Panc1 (cell line): ENCODE data around the gene FAM149A. TPM values are rescaled to one million over a fixed set of nuclear protein-coding genes. Genes with fewer than 3 reads are reported as not detected.

Experiments
- ATAC-seq: fragments of 200-7000 bp; cut with Tn5 transposase; 2 replicates; pipeline ENCODE4 v1.9.1; 2020; ENCODE audit warnings: mild to moderate bottlenecking, moderate library complexity
- BruUV-seq: library from RNA; stranded (reverse); fragments of 400-500 nt; replicated peaks from 2 replicates; lab custom pipeline; 2021; lab: Mats Ljungman, UMichigan
- CTCF ChIA-PET: fragments of 300-600 bp; sonication (Branson Sonifier 250); formaldehyde crosslinking; loops from one replicate; lab custom pipeline; 2022; ENCODE audit warnings: antibody characterized with exemption; lab: Charles Lee
- POLR2A ChIA-PET: fragments of 300-600 bp; sonication (Branson Sonifier 250); formaldehyde crosslinking; loops from one replicate; lab custom pipeline; 2022; ENCODE audit warnings: antibody characterized with exemption; lab: Charles Lee
- DNase-seq: peaks from one replicate; pipeline ENCODE4 v3.0.0-alpha.2; 2010; ENCODE audit warnings: low read depth, low spot score
- H3K27ac ChIP-seq: 2 replicates; pipeline ENCODE4 v1.5.1; 2011; ENCODE audit warnings: mild to moderate bottlenecking, low read length, inconsistent platforms
- H3K27me3 ChIP-seq: fragments of 200-500 bp; sonication (Bioruptor generic); 2 replicates; pipeline ENCODE4 v1.6.0; 2014; ENCODE audit warnings: low read length, inconsistent platforms; ENCODE audit not compliant: control insufficient read depth, insufficient read depth
- H3K36me3 ChIP-seq: fragments of 200-500 bp; sonication (Bioruptor generic); 2 replicates; pipeline ENCODE4 v1.5.1; 2014; ENCODE audit warnings: inconsistent platforms, mild to moderate bottlenecking, low read length, moderate library complexity; ENCODE audit not compliant: control insufficient read depth, insufficient read depth
- H3K4me1 ChIP-seq: 2 replicates; pipeline ENCODE4 v1.5.1; 2011; ENCODE audit warnings: inconsistent platforms, mild to moderate bottlenecking, low read length, moderate library complexity; ENCODE audit not compliant: control insufficient read depth, insufficient read depth
- H3K4me3 ChIP-seq, 2 experiments: 2 replicates each; pipeline ENCODE4 v1.5.1; 2011 to 2012; ENCODE audit warnings: low read depth in 2 of 2, low read length in 2 of 2, mild to moderate bottlenecking in 2 of 2, inconsistent platforms in 1 of 2, moderate library complexity in 1 of 2
- H3K9me3 ChIP-seq: fragments of 200-500 bp; sonication (Bioruptor generic); 2 replicates; pipeline ENCODE4 v1.5.1; 2014; ENCODE audit warnings: low read depth, mild to moderate bottlenecking, inconsistent platforms, low read length, moderate library complexity; ENCODE audit not compliant: control insufficient read depth, insufficient read depth
- POLR2AphosphoS5 ChIP-seq: IDR thresholded peaks from 2 replicates; pipeline ENCODE4 v1.6.1; 2012; ENCODE audit warnings: mild to moderate bottlenecking, low read depth, low read length, moderate library complexity
- SIN3A ChIP-seq: IDR thresholded peaks from 2 replicates; pipeline ENCODE4 v1.6.1; 2012; ENCODE audit warnings: low read depth, mild to moderate bottlenecking, low read length, moderate library complexity, borderline replicate concordance; ENCODE audit not compliant: insufficient read depth
- TCF7L2 ChIP-seq: IDR thresholded peaks from 2 replicates; pipeline ENCODE4 v1.6.1; 2011; ENCODE audit warnings: mild to moderate bottlenecking, low read depth, low read length, inconsistent platforms
- in situ Hi-C: cut with HindIII; loops from 2 replicates; pipeline ENCODE4 v1.10.0; 2016; ENCODE audit warnings: low sequenced_read_pairs, low pct_unique_long_range_greater_than_20kb
- intact Hi-C: fragments of 100-400 bp; cut with micrococcal nuclease; formaldehyde crosslinking; loops from one replicate; pipeline ENCODE4 v1.10.0; 2022; ENCODE audit not compliant: unreplicated experiment
- total RNA-seq: library from RNA; stranded (reverse); gene quantifications from one replicate; pipeline ENCODE4 v1.2.1, GENCODE V29; 2021; ENCODE audit not compliant: unreplicated experiment
- TF ChIP-seq, protein P1 (sequence below), 2 experiments: IDR thresholded peaks; 2 replicates each; pipeline ENCODE4 v1.6.1; 2011 to 2012; ENCODE audit warnings: low read depth in 2 of 2, control low read depth in 1 of 2, low read length in 1 of 2, mild to moderate bottlenecking in 1 of 2, moderate library complexity in 1 of 2; ENCODE audit not compliant: insufficient read depth in 1 of 2
- TF ChIP-seq, protein P2 (sequence below): fragments of 450-650 bp; IDR thresholded peaks from 2 replicates; pipeline ENCODE4 v1.5.1; 2017; ENCODE audit warnings: mild to moderate bottlenecking

The FAM149A gene
- total RNA-seq, 1 experiment from 2014 or later: 0.13 TPM

DNA sequence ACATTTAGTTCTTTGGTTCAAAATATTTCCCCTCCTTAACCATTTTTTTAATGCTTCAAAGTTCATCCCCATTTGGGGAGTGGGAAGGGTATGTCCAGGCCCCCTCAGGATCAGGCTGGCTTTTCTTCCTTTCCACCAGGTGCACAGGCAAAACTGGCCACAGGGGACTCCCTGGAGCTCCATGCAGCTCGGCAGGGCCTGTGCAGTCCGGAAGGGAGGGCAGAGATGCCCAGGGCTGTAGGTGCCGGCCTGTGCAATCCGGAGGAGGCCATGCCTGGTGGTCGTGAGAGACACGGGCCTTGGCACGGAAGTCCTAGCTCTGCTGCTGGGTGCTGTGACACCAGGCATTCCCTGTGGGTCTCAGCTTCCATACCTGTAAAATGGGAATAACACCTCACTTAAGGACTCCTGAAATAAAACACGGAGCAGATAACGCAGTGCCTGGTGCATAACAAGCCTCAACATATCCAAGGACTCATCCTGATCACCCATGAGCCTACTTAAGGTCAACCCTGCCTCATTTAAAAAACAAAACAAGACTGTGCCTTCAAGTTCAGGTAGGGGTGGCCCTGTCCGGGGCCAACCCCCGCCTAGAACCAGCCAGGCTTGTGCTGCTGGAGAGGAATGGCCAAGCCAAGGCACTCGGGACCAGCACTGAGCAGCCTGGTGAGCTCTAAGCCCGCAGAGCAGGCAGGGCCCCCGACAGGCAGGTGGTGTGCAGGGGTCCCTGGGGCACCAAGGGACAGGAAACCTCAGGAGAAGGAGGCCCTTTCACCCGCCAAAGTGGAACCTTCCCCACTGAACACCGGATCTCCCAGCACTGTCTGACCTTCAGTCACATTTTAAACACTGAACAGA is 65.7 kb downstream of the FAM149A start:
- Histone ChIP-seq H3K27me3 (no peaks in the 10 kb centered on the region), H3K4me3 (no peak overlapping the region), H3K9me3 (no peaks in the 10 kb centered on the region), H3K27ac (no peak overlapping the region), H3K4me1 (no peaks in the 10 kb centered on the region), H3K36me3 (no peaks in the 10 kb centered on the region)
- intact Hi-C loops: no loop called here
- BruUV-seq: no TSS peak
- TF ChIP-seq SIN3A: no peak
- no peak for TF ChIP-seq TCF7L2
- no peak for TF ChIP-seq POLR2AphosphoS5
- TF ChIP-seq, protein P1, sequence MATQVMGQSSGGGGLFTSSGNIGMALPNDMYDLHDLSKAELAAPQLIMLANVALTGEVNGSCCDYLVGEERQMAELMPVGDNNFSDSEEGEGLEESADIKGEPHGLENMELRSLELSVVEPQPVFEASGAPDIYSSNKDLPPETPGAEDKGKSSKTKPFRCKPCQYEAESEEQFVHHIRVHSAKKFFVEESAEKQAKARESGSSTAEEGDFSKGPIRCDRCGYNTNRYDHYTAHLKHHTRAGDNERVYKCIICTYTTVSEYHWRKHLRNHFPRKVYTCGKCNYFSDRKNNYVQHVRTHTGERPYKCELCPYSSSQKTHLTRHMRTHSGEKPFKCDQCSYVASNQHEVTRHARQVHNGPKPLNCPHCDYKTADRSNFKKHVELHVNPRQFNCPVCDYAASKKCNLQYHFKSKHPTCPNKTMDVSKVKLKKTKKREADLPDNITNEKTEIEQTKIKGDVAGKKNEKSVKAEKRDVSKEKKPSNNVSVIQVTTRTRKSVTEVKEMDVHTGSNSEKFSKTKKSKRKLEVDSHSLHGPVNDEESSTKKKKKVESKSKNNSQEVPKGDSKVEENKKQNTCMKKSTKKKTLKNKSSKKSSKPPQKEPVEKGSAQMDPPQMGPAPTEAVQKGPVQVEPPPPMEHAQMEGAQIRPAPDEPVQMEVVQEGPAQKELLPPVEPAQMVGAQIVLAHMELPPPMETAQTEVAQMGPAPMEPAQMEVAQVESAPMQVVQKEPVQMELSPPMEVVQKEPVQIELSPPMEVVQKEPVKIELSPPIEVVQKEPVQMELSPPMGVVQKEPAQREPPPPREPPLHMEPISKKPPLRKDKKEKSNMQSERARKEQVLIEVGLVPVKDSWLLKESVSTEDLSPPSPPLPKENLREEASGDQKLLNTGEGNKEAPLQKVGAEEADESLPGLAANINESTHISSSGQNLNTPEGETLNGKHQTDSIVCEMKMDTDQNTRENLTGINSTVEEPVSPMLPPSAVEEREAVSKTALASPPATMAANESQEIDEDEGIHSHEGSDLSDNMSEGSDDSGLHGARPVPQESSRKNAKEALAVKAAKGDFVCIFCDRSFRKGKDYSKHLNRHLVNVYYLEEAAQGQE (IDR thresholded peaks at IDR 0.05; ENCODE audit: insufficient read depth in 1 of 2, low read depth in 2 of 2, low read length in 1 of 2): no peak
- peak; percentile 65; the same call in 1 of the 2 replicates for ATAC-seq
- ChIA-PET CTCF (no interaction called here), POLR2A (no interaction called here)
- in situ Hi-C loops: no loop called here
- DNase-seq: no peak

GRCh38 chr4:186170966-186171365 is 66.5 kb downstream of the FAM149A start:
- no peak for TF ChIP-seq SIN3A
- TF ChIP-seq, protein P1 (IDR thresholded peaks at IDR 0.05; ENCODE audit: insufficient read depth in 1 of 2, low read depth in 2 of 2, low read length in 1 of 2): no peak
- TF ChIP-seq, protein P2, sequence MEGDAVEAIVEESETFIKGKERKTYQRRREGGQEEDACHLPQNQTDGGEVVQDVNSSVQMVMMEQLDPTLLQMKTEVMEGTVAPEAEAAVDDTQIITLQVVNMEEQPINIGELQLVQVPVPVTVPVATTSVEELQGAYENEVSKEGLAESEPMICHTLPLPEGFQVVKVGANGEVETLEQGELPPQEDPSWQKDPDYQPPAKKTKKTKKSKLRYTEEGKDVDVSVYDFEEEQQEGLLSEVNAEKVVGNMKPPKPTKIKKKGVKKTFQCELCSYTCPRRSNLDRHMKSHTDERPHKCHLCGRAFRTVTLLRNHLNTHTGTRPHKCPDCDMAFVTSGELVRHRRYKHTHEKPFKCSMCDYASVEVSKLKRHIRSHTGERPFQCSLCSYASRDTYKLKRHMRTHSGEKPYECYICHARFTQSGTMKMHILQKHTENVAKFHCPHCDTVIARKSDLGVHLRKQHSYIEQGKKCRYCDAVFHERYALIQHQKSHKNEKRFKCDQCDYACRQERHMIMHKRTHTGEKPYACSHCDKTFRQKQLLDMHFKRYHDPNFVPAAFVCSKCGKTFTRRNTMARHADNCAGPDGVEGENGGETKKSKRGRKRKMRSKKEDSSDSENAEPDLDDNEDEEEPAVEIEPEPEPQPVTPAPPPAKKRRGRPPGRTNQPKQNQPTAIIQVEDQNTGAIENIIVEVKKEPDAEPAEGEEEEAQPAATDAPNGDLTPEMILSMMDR: no peak
- TF ChIP-seq TCF7L2: no peak
- no peak for TF ChIP-seq POLR2AphosphoS5
- H3K4me1 ChIP-seq: no peaks in the 10 kb centered on the region
- intact Hi-C loops: no loop called here
- H3K9me3 ChIP-seq: no peaks in the 10 kb centered on the region
- no TSS peak for BruUV-seq
- in situ Hi-C loops: no loop called here
- ATAC-seq: no peak
- no peak overlapping the region for H3K27ac ChIP-seq
- H3K27me3 ChIP-seq: no peaks in the 10 kb centered on the region
- no peaks in the 10 kb centered on the region for H3K36me3 ChIP-seq
- no peak for DNase-seq
- ChIA-PET CTCF (no interaction called here), POLR2A (no interaction called here)
- no peak overlapping the region for H3K4me3 ChIP-seq
